Cardiac muscle cell (in vitro differentiated cells and primary cell): ENCODE measurements around the gene MED13L. TPM values are rescaled to one million over a fixed set of nuclear protein-coding genes. Genes with fewer than 3 reads are reported as not detected.

Source experiments
- DNase-seq, 2 donors: peaks; one replicate each; pipeline versions ENCODE4 v3.0.0 to v3.0.0-alpha.2; 2010 to 2017; ENCODE audit warnings: low read depth in 1 of 2, low spot score in 1 of 2
- H3K27ac ChIP-seq: fragments of 200-600 bp; sonication (generic); 2 replicates; pipeline ENCODE4 v1.5.1; 2016
- H3K27me3 ChIP-seq: fragments of 200-600 bp; sonication (generic); 2 replicates; pipeline ENCODE4 v1.6.0; 2016; ENCODE audit warnings: control low read depth
- H3K36me3 ChIP-seq: fragments of 200-600 bp; sonication (generic); 2 replicates; pipeline ENCODE4 v1.5.1; 2016; ENCODE audit warnings: control low read depth
- H3K4me1 ChIP-seq: fragments of 200-600 bp; sonication (generic); 2 replicates; pipeline ENCODE4 v1.8.1; 2017; ENCODE audit warnings: low read depth, mild to moderate bottlenecking, mixed run types
- H3K4me3 ChIP-seq: fragments of 200-600 bp; sonication (generic); 2 replicates; pipeline ENCODE4 v1.5.1; 2016; ENCODE audit warnings: mild to moderate bottlenecking
- H3K9me3 ChIP-seq: fragments of 200-600 bp; sonication (generic); 2 replicates; pipeline ENCODE4 v1.5.1; 2017; ENCODE audit warnings: low read depth, mild to moderate bottlenecking, control low read depth
- polyA plus RNA-seq: library from polyadenylated mRNA; unstranded; fragments of >200 nt; fragmentation: Nextera tagmentation; extraction: Ambion mirVana; gene quantifications from 2 replicates; pipeline ENCODE4 v1.2.1, GENCODE V29; 2016
- total RNA-seq: library from RNA; depleted of rRNA; stranded (reverse); fragments of >200 nt; gene quantifications from 2 replicates; pipeline ENCODE4 v1.2.3, GENCODE V29; 2016
- TF ChIP-seq, protein P1 (sequence below): IDR thresholded peaks from 2 replicates; pipeline ENCODE4 v1.5.1; 2012; ENCODE audit warnings: low read depth, mild to moderate bottlenecking, low read length

Gene MED13L
- total and polyA plus RNA-seq, 2 experiments from 2014 or later: 31.3 to 94.3 TPM

GRCh38 chr12:116188581-116188980 lies 88.9 kb downstream of the MED13L start:
- TF ChIP-seq, protein P1, sequence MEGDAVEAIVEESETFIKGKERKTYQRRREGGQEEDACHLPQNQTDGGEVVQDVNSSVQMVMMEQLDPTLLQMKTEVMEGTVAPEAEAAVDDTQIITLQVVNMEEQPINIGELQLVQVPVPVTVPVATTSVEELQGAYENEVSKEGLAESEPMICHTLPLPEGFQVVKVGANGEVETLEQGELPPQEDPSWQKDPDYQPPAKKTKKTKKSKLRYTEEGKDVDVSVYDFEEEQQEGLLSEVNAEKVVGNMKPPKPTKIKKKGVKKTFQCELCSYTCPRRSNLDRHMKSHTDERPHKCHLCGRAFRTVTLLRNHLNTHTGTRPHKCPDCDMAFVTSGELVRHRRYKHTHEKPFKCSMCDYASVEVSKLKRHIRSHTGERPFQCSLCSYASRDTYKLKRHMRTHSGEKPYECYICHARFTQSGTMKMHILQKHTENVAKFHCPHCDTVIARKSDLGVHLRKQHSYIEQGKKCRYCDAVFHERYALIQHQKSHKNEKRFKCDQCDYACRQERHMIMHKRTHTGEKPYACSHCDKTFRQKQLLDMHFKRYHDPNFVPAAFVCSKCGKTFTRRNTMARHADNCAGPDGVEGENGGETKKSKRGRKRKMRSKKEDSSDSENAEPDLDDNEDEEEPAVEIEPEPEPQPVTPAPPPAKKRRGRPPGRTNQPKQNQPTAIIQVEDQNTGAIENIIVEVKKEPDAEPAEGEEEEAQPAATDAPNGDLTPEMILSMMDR: no peak

GRCh38 chr12:116187151-116187511 lies 90.4 kb downstream of the MED13L start:
- TF ChIP-seq, protein P1: no peak
- no peaks in the 10 kb centered on the region for H3K27me3 ChIP-seq
- peaks cover 69% of the 10 kb centered on the region for H3K4me1 ChIP-seq
- no peaks in the 10 kb centered on the region for H3K36me3 ChIP-seq
- peak in 1 of 2 donors; percentile 55 for DNase-seq
- H3K4me3 ChIP-seq: no peak overlapping the region
- H3K27ac ChIP-seq: peak overlapping the region; percentile 85
- no peaks in the 10 kb centered on the region for H3K9me3 ChIP-seq

More at GRCh38 chr12:116188581-116188980, 88.9 kb downstream of the MED13L start:
- no peak for DNase-seq
- H3K9me3 ChIP-seq: no peaks in the 10 kb centered on the region
- peaks cover 54% of the 10 kb centered on the region for H3K4me1 ChIP-seq
- H3K4me3 ChIP-seq: no peak overlapping the region
- H3K27ac ChIP-seq: peak overlapping the region; percentile 85
- no peaks in the 10 kb centered on the region for H3K36me3 ChIP-seq
- H3K27me3 ChIP-seq: no peaks in the 10 kb centered on the region

DNA sequence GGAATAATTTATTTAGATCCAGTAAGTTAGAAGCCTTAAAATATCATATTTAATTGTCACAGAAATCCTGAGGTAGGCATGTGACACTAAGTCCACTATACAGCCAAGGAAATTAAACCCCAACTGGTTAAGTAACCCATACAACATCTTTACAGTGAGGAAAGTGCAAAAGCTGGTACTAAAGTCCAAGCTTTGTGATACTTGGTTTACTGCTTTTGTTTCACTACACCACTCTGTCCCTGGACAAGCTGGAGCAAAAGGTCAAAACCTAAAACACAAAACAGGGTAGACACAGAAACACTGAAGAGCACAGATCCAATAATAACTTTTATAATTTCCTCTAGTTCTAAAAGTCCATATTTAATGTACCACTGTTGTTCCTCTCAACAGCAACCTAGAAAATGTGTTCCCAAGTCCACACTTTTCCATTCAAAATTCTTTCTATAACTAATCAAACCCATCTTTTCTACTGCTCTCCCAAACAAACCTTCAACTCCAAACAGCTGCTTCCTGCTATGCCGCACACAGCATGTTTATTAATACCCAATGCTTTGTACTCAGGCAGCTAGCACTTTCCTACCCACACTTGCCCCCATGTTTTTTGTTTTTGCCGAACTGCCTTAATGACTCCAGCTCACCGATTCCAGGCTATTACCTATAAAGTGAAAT lies 90.9 kb downstream of the MED13L start:
- TF ChIP-seq, protein P1: no peak
- H3K27ac ChIP-seq: peak overlapping the region; percentile 85
- peaks cover 74% of the 10 kb centered on the region for H3K4me1 ChIP-seq

DNA sequence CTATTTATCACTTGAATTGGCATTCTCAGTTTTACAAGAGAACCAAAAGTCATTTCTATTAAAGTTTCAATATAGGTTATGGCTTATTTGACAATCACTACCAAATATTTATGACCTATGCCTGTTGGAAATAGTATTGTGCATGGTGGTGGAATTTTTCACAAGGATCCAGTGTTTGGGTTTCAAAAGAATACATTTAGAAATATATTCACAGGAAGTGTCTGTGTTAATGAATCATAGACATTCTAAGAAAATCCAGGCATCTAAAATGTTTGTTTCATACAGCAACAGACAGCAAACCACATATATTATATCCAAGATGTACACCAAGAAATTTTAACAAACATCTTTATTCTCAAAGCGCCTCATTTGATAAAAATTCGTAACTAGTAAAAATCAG lies 92.7 kb downstream of the MED13L start:
- H3K4me3 ChIP-seq: no peak overlapping the region
- no peaks in the 10 kb centered on the region for H3K36me3 ChIP-seq
- peaks cover 89% of the 10 kb centered on the region for H3K4me1 ChIP-seq
- H3K27me3 ChIP-seq: no peaks in the 10 kb centered on the region
- TF ChIP-seq, protein P1: no peak
- H3K9me3 ChIP-seq: no peaks in the 10 kb centered on the region
- no peak for DNase-seq
- H3K27ac ChIP-seq: no peak overlapping the region

More for the DNA sequence above, 90.9 kb downstream of the MED13L start:
- Histone ChIP-seq H3K4me3 (no peak overlapping the region), H3K9me3 (no peaks in the 10 kb centered on the region), H3K36me3 (no peaks in the 10 kb centered on the region), H3K27me3 (no peaks in the 10 kb centered on the region)
- no peak for DNase-seq

DNA sequence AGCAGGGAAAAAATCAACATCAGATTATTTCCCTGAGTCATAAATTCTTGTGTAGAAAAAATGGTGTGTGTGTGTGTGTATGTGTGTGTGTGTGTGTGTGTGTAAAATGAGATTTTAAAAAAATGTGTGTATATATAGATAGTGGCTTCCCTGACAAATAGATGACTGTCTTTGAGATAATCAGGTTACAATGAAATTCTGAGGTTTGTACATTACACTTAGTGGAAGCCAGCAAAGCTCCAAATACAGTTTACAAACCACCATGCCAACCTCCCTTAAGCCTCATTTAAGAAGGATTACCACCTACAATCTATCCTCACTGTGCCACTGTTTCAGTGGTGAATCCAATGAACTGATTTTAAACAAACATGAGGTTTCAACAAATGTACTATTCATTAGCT lies 93.8 kb downstream of the MED13L start:
- no peaks in the 10 kb centered on the region for H3K27me3 ChIP-seq
- H3K4me1 ChIP-seq: peaks cover 99% of the 10 kb centered on the region
- peak overlapping the region; percentile 53 for H3K27ac ChIP-seq
- no peaks in the 10 kb centered on the region for H3K36me3 ChIP-seq
- TF ChIP-seq, protein P1: no peak
- no peak overlapping the region for H3K4me3 ChIP-seq
- DNase-seq: peak in 1 of 2 donors; percentile 29
- H3K9me3 ChIP-seq: no peaks in the 10 kb centered on the region
